GM12801 (cell line): Measurements from ENCODE around the gene U2AF1L4.

ENCODE experiments used
- TF ChIP-seq, protein P1 (sequence below): IDR thresholded peaks from one replicate; pipeline ENCODE4 v1.5.1; 2011; ENCODE audit warnings: control low read depth; ENCODE audit not compliant: insufficient read length; ENCODE audit errors: extremely low read depth

The U2AF1L4 gene

GRCh38 chr19:35739275-35740107, 5.7 kb downstream of the U2AF1L4 start:
- TF ChIP-seq, protein P1, sequence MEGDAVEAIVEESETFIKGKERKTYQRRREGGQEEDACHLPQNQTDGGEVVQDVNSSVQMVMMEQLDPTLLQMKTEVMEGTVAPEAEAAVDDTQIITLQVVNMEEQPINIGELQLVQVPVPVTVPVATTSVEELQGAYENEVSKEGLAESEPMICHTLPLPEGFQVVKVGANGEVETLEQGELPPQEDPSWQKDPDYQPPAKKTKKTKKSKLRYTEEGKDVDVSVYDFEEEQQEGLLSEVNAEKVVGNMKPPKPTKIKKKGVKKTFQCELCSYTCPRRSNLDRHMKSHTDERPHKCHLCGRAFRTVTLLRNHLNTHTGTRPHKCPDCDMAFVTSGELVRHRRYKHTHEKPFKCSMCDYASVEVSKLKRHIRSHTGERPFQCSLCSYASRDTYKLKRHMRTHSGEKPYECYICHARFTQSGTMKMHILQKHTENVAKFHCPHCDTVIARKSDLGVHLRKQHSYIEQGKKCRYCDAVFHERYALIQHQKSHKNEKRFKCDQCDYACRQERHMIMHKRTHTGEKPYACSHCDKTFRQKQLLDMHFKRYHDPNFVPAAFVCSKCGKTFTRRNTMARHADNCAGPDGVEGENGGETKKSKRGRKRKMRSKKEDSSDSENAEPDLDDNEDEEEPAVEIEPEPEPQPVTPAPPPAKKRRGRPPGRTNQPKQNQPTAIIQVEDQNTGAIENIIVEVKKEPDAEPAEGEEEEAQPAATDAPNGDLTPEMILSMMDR = no peak

GRCh38 chr19:35738887-35739229, 6.4 kb downstream of the U2AF1L4 start:
- TF ChIP-seq, protein P1 = no peak

GRCh38 chr19:35738021-35738886, 7.0 kb downstream of the U2AF1L4 start:
- TF ChIP-seq, protein P1 = no peak

- TF ChIP-seq, protein P1 = no peak
These were observed 8.0 kb downstream of the U2AF1L4 start for GRCh38 chr19:35736913-35737886.

DNA sequence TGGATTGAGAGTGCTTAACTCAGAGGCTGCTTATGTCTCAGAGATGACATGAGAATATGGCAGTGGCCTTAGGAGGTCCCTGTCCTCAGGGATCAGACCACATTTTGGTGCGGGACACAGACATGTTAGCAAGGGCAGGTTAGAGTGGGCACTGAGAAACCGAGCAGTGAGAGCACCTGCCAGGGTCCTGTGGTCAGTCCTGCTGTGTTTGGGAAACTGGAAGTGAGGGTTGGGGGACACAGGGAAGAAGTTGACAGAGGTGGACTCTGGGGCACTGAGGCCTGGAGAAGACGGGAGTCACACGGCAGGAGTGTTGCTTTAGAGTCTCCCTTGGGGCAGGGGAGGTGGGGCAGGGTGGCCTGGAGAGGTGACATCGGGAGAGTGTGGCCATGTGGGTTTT, 10.3 kb downstream of the U2AF1L4 start:
- TF ChIP-seq, protein P1 = no peak

GRCh38 chr19:35734273-35734672, 10.9 kb downstream of the U2AF1L4 start:
- TF ChIP-seq, protein P1 = no peak
